Ishikawa (cell line): ENCODE results near the gene EIF4A3.
A peak's percentile ranks its signal among the peaks of the same experiment; 100 is the strongest.

ENCODE experiments used
- CEBPB ChIP-seq: IDR thresholded peaks from 2 replicates; pipeline ENCODE4 v1.6.1; 2012
- CREB1 ChIP-seq: IDR thresholded peaks from 2 replicates; pipeline ENCODE4 v1.6.1; 2012; ENCODE audit warnings: low read depth
- EGR1 ChIP-seq: IDR thresholded peaks from 2 replicates; pipeline ENCODE4 v1.6.1; 2012
- EP300 ChIP-seq: IDR thresholded peaks from 2 replicates; pipeline ENCODE4 v1.6.1; 2012; ENCODE audit warnings: borderline replicate concordance
- FOXM1 ChIP-seq: IDR thresholded peaks from 2 replicates; pipeline ENCODE4 v1.6.1; 2012; ENCODE audit warnings: low read depth, borderline replicate concordance
- MAX ChIP-seq: IDR thresholded peaks from 2 replicates; pipeline ENCODE4 v1.6.1; 2012
- NFIC ChIP-seq: IDR thresholded peaks from 2 replicates; pipeline ENCODE4 v1.6.1; 2012
- RAD21 ChIP-seq: IDR thresholded peaks from 2 replicates; pipeline ENCODE4 v1.6.1; 2012; ENCODE audit warnings: low read depth
- REST ChIP-seq: IDR thresholded peaks from 2 replicates; pipeline ENCODE4 v1.6.1; 2012; ENCODE audit warnings: low read depth, mild to moderate bottlenecking
- TAF1 ChIP-seq: IDR thresholded peaks from 2 replicates; pipeline ENCODE4 v1.6.1; 2012; ENCODE audit warnings: low read depth, mild to moderate bottlenecking
- TCF12 ChIP-seq: IDR thresholded peaks from 2 replicates; pipeline ENCODE4 v1.6.1; 2012; ENCODE audit warnings: low read depth
- TEAD4 ChIP-seq: IDR thresholded peaks from 2 replicates; pipeline ENCODE4 v1.6.1; 2012
- USF1 ChIP-seq: IDR thresholded peaks from 2 replicates; pipeline ENCODE4 v1.6.1; 2012
- YY1 ChIP-seq: IDR thresholded peaks from 2 replicates; pipeline ENCODE4 v1.6.1; 2012; ENCODE audit warnings: low read depth
- ZBTB7A ChIP-seq: IDR thresholded peaks from 2 replicates; pipeline ENCODE4 v1.6.1; 2012; ENCODE audit warnings: low read depth

EIF4A3 gene

GRCh38 chr17:80101946-80102663 lies 44.8 kb downstream of the EIF4A3 start:
- TF ChIP-seq CREB1 (no peak), CEBPB (no peak), USF1 (no peak), RAD21 (no peak), TAF1 (no peak), YY1 (no peak), EGR1 (no peak), MAX (no peak), ZBTB7A (no peak), REST (no peak), NFIC (no peak), TEAD4 (no peak), TCF12 (no peak)

- TF ChIP-seq TAF1: peak; percentile 34; the same call in 1 of the 2 replicates
- no peak for TF ChIP-seq CREB1
- no peak for TF ChIP-seq REST
- TF ChIP-seq NFIC: no peak
- peak; percentile 77; the same call in 1 of the 2 replicates for TF ChIP-seq ZBTB7A
- TF ChIP-seq RAD21: peak; percentile 39; the same call in 1 of the 2 replicates
- no peak for TF ChIP-seq CEBPB
- TF ChIP-seq USF1: peak; percentile 95
Observed at GRCh38 chr17:80101011-80101945, 45.6 kb downstream of the EIF4A3 start, which contains the start of gene GAA. Gene GAA, plus strand, starts transcription at chr17:80101581. Its CDS starts 3,006 bp downstream, at chr17:80104587.

GRCh38 chr17:80100035-80100323 lies 46.9 kb downstream of the EIF4A3 start:
- TF ChIP-seq EP300 (no peak), USF1 (no peak)

- no peak for TF ChIP-seq EP300
- no peak for TF ChIP-seq CREB1
- no peak for TF ChIP-seq ZBTB7A
- TF ChIP-seq FOXM1: no peak
- no peak for TF ChIP-seq MAX
- no peak for TF ChIP-seq USF1
- no peak for TF ChIP-seq RAD21
- TF ChIP-seq YY1: no peak
- TF ChIP-seq TAF1: no peak
- TF ChIP-seq NFIC: no peak
- TF ChIP-seq REST: no peak
- TF ChIP-seq EGR1: no peak
- TF ChIP-seq CEBPB: no peak
- no peak for TF ChIP-seq TEAD4
- TF ChIP-seq TCF12: no peak
Observed at GRCh38 chr17:80099291-80100034, 47.5 kb downstream of the EIF4A3 start.
